Measurements from ENCODE around the gene DUSP28. TPM values are rescaled to one million over a fixed set of nuclear protein-coding genes. Genes with fewer than 3 reads are reported as not detected.

Gene DUSP28
- total and polyA plus RNA-seq, 2 of the 13 experiments (the other 11 are each of a cell fraction or from before 2014, with no cell fraction given) = 5.2 to 8.6 TPM

DNA sequence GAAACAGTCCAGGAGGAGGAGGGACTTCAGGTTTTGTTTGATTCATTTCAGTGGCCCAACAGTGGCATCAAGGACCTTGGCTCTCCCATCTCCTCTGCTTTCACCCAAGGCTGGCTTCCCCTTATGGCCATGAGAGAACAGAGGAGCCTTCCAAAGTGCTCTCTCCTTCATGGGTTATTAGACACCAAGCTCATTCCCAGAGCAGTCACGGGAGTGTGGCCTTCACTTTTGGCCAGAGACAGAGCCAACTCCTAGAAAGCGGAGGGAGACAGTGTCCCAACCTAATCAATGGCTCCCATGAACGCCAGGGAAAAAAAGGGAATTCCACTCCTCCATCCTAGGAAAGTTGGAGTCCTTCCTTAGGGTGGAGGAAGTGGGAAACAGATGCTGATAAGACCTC, 871 bp upstream of the DUSP28 start (continued):
- no peak for TF ChIP-seq ZNF138 (CRISPR knock-in tag; IDR thresholded peaks at IDR 0.05; ENCODE audit: low read depth)
- TF ChIP-seq, protein P1, sequence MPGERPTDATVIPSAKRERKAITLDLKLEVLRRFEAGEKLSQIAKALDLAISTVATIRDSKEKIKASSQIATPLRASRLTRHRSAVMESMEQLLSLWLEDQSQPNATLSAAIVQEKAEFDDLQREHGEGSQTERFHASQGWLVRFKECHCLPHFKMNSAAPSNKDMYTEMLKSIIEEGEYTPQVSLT (CRISPR knock-in tag; IDR thresholded peaks at IDR 0.05; ENCODE audit: borderline replicate concordance, low read depth) = no peak
- TF ChIP-seq ZC3H4 (CRISPR knock-in tag; IDR thresholded peaks at IDR 0.05; ENCODE audit: borderline replicate concordance) = 0 out of 2 replicates have a peak, but pooled peaks have one; percentile 40
- TF ChIP-seq, protein P2, sequence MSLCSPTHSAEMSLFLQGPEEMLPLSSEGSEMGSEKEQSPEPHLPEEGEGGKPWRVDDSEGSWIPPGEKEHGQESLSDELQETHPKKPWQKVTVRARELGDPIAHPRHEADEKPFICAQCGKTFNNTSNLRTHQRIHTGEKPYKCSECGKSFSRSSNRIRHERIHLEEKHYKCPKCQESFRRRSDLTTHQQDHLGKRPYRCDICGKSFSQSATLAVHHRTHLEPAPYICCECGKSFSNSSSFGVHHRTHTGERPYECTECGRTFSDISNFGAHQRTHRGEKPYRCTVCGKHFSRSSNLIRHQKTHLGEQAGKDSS (CRISPR knock-in tag; IDR thresholded peaks at IDR 0.05; ENCODE audit: borderline replicate concordance, low read depth) = 0 out of 2 replicates have a peak, but pooled peaks have one; percentile 43
- TF ChIP-seq SUZ12 (IDR thresholded peaks at IDR 0.05; ENCODE audit: low read depth, low read length) = no peak
- no peak for TF ChIP-seq ZFP90 (CRISPR knock-in tag; IDR thresholded peaks at IDR 0.05; ENCODE audit: borderline replicate concordance)
- TF ChIP-seq JUN (CRISPR knock-in tag; IDR thresholded peaks at IDR 0.05) = no peak

DNA sequence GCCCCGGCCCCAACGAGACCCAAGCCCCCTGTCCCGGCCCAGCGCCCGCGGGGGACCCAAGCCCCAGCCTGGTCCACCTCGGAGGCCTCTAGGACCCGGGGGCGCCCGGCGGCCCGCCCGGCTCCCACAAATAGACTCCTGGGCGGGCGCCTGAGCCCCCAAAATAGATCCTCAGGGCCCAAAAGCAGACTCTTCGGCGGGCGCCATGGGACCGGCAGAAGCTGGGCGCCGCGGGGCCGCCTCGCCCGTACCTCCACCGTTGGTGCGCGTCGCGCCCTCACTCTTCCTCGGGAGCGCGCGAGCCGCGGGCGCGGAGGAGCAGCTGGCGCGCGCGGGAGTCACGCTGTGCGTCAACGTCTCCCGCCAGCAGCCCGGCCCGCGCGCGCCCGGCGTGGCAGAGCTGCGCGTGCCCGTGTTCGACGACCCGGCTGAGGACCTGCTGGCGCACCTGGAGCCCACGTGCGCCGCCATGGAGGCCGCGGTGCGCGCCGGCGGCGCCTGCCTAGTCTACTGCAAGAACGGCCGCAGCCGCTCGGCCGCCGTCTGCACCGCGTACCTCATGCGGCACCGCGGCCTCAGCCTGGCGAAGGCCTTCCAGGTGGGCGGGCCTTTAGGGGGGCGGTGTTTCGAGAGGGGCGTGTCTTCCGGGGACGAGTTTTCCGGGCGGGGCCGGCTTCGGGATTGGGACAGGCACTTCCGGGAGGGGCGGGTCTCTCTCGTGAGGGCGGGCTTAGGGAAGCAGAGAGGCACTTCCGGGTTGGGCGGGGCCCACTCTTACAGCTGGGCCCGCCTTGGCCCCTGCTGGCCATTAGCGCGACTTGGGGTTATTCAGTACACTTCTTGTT, 545 bp downstream of the DUSP28 start:
- Histone ChIP-seq H3K4me1 (ENCODE audit: insufficient read depth, low read length) (peaks cover 54% of the 10 kb centered on the region), H3K4me2 (ENCODE audit: low read depth, low read length) (peak overlapping the region; percentile 96), H4K20me1 (ENCODE audit: insufficient read depth, low read length) (no peaks in the 10 kb centered on the region), H3K9ac (ENCODE audit: insufficient read depth, low read depth, low read length) (peak overlapping the region; percentile 92), H3K4me3 (replicated peaks in 1 of 3; ENCODE audit: insufficient read depth in 1 of 3, low read depth in 2 of 3, low read length in 3 of 3) (peak overlapping the region; percentile 80 to 85 (median 80)), H3K9me3 (ENCODE audit: low read length) (no peaks in the 10 kb centered on the region), H3K79me2 (ENCODE audit: insufficient read depth, low read length) (peaks cover 24% of the 10 kb centered on the region), H3K36me3 (replicated peaks in 1 of 2; ENCODE audit: control insufficient read depth in 1 of 2, insufficient read depth in 2 of 2, low read length in 2 of 2) (peaks cover 3 to 15% of the 10 kb centered on the region in 2 experiments; a peak in 4 of 5 replicates), H2AFZ (ENCODE audit: low read length) (no peak overlapping the region), H3K27ac (ENCODE audit: extremely low read length, insufficient read depth, low read length) (peak overlapping the region; percentile 90), H3K27me3 (ENCODE audit: control insufficient read depth in 1 of 2, insufficient read depth in 2 of 2, low read length in 2 of 2) (no peaks in the 10 kb centered on the region)
- WGBS (ENCODE audit: low lambda C conversion rate) = under 1% methylated on average over 45 of the region's 101 CpGs
- peak; percentile 97 for DNase-seq (ENCODE audit: low spot score)
- intact Hi-C loops (cut with micrococcal nuclease; ENCODE audit: unreplicated experiment) = loop anchor here (5.0 kb wide), 1 partner anchor 272 kb away; no protein-coding TSS in a partner anchor
- no TSS peak for BruUV-seq (replicated peaks)
- in situ Hi-C loops (cut with HindIII; ENCODE audit: extremely low pct_ligation_motif_present, low pct_unique_long_range_greater_than_20kb) = loop anchor here (25.0 kb wide), 1 partner anchor 652 kb away; no protein-coding TSS in a partner anchor
- peak; percentile 74 for FAIRE-seq
- CTCF ChIA-PET (ENCODE audit: low intra/inter-chr PET ratio, low total read pairs) = no interaction called here
- peak; percentile 76 for ATAC-seq
- POLR2A ChIA-PET = interaction anchor here (1.0 to 4.9 kb wide), 13 partner anchors 8 to 656 kb away, joined by 3 to 86 read pairs (median 5); partner anchors contain the start of genes CAPN10 and RNPEPL1
- TF ChIP-seq, protein P3, sequence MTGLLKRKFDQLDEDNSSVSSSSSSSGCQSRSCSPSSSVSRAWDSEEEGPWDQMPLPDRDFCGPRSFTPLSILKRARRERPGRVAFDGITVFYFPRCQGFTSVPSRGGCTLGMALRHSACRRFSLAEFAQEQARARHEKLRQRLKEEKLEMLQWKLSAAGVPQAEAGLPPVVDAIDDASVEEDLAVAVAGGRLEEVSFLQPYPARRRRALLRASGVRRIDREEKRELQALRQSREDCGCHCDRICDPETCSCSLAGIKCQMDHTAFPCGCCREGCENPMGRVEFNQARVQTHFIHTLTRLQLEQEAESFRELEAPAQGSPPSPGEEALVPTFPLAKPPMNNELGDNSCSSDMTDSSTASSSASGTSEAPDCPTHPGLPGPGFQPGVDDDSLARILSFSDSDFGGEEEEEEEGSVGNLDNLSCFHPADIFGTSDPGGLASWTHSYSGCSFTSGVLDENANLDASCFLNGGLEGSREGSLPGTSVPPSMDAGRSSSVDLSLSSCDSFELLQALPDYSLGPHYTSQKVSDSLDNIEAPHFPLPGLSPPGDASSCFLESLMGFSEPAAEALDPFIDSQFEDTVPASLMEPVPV (CRISPR knock-in tag; IDR thresholded peaks at IDR 0.05) = no peak
- TF ChIP-seq PLRG1 (conservative IDR thresholded peaks at IDR 0.05) = no peak
- peak; percentile 11; the same call in 1 of the 2 replicates for TF ChIP-seq ISX (CRISPR knock-in tag; conservative IDR thresholded peaks at IDR 0.05)
- TF ChIP-seq, protein P4, sequence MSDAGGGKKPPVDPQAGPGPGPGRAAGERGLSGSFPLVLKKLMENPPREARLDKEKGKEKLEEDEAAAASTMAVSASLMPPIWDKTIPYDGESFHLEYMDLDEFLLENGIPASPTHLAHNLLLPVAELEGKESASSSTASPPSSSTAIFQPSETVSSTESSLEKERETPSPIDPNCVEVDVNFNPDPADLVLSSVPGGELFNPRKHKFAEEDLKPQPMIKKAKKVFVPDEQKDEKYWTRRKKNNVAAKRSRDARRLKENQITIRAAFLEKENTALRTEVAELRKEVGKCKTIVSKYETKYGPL (CRISPR knock-in tag; IDR thresholded peaks at IDR 0.05) = no peak
- no peak for TF ChIP-seq NFIB (CRISPR knock-in tag; IDR thresholded peaks at IDR 0.05; ENCODE audit: borderline replicate concordance)
